Kidney epithelial cell (primary cell): Measurements from ENCODE around the gene FOXRED2. TPM values are rescaled to one million over a fixed set of nuclear protein-coding genes. Genes with fewer than 3 reads are reported as not detected.

ENCODE experiments used
- DNase-seq: peaks from one replicate; pipeline ENCODE4 v3.0.0-alpha.2; 2010; ENCODE audit warnings: low read depth
- H3K27me3 ChIP-seq: 2 replicates; pipeline ENCODE4 v1.6.0; 2011; ENCODE audit warnings: low read length; ENCODE audit not compliant: control insufficient read depth, insufficient read depth
- H3K36me3 ChIP-seq: 2 replicates; pipeline ENCODE4 v1.5.1; 2011; ENCODE audit warnings: low read length; ENCODE audit not compliant: control insufficient read depth, insufficient read depth
- H3K4me3 ChIP-seq: 2 replicates; pipeline ENCODE4 v1.5.1; 2011; ENCODE audit warnings: low read depth, mild to moderate bottlenecking, control low read depth, low read length
- CTCF ChIP-seq: IDR thresholded peaks from 2 replicates; pipeline ENCODE4 v1.5.1; 2011; ENCODE audit warnings: mild to moderate bottlenecking, moderate library complexity, low read length, control low read depth, inconsistent platforms; ENCODE audit not compliant: insufficient read depth, poor library complexity, severe bottlenecking
- total RNA-seq: library from RNA; depleted of rRNA; stranded (reverse); fragments of >200 nt; gene quantifications from 2 replicates; pipeline ENCODE4 v1.2.3, GENCODE V29; 2015

The FOXRED2 gene
- total RNA-seq, 1 donor from 2014 or later = 16.6 TPM

GRCh38 chr22:36461665-36462649, 44.9 kb downstream of the FOXRED2 start:
- no peaks in the 10 kb centered on the region for H3K27me3 ChIP-seq
- no peaks in the 10 kb centered on the region for H3K36me3 ChIP-seq
- DNase-seq = peak; percentile 97
- no peak overlapping the region for H3K4me3 ChIP-seq
- no peak for TF ChIP-seq CTCF

DNA sequence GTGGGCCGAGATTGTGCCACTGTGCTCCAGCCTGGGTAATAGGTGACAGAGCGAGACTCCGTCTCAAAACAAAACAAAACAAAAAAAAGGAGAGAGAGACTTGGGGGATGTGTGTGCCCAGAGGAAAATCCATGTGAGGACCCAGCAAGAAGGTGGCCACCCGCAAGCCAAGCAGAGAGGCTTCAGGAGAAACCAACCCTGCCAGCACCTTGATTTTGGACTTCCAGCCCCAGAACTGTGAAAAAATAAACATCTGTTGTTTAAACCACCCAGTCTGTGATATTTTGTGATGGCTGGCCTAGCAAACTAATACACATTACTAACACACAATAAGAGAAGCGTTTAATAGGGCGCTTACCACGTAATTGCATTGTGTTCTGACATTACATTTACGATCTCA, 46.6 kb downstream of the FOXRED2 start:
- Histone ChIP-seq H3K36me3 (no peaks in the 10 kb centered on the region), H3K4me3 (no peak overlapping the region), H3K27me3 (no peaks in the 10 kb centered on the region)
- no peak for DNase-seq
- no peak for TF ChIP-seq CTCF

GRCh38 chr22:36457688-36458450, 49.0 kb downstream of the FOXRED2 start:
- TF ChIP-seq CTCF = no peak
- Histone ChIP-seq H3K4me3 (no peak overlapping the region), H3K27me3 (no peaks in the 10 kb centered on the region), H3K36me3 (no peaks in the 10 kb centered on the region)
- no peak for DNase-seq

DNA sequence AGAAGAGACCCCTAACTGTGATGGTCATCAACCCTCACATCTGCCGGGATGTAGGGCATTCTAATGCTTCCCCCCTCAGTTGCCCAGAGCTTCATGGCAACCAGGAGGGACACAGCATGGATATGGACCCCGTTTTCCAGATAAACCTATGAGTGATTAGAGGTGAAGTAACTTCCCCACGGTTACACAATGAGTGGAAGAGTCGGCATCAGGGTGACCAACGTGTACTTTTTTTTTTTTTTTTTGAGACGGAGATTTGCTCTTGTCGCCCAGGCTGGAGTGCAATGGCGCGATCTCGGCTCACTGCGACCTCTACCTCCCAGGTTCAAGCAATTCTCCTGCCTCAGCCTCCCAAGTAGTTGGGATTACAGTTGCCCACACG, 50.4 kb downstream of the FOXRED2 start:
- DNase-seq = no peak
- Histone ChIP-seq H3K27me3 (no peaks in the 10 kb centered on the region), H3K36me3 (no peaks in the 10 kb centered on the region), H3K4me3 (no peak overlapping the region)
- TF ChIP-seq CTCF = no peak

DNA sequence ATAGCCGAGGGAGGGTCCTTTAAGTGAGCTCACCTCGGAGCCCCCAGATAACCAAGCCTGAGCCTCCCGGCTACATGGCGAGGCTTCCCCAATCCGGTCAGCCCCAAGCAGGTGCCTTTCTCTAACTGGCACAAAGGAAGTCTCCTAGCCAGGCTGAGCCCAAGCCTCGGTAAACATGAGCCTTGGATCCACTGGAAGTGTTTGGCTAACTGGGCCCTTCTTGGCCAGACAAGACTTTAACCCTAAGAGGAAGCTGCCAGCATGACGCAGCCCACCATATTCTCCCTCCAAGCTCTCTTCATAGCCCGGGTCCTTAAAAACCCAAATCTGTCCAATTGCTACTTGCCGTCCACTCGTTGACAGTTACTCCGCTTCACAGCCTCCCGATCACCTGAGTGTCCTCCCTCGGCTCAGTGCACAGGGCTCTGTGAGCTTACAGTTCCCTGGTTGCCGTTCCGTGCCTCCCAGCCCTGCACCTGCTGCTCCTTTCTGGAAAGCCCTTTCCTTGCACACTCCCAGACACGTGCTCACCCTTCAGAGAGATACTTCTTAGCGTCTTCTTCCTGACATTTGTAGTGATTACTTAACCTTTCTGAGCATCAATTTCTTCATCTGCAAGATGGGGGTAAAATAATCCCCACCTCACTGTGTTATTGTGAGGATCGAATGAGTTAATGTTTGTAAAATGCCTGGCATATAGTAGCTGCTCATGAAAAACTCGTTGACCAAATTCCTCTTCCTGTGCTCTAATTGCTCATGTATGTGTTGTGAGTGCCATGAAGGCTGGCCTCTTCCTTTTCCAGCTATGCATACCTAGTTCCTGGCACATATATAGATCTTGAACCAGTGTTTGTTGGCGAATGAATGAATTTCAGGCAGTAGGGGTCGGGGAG, 51.0 kb downstream of the FOXRED2 start:
- DNase-seq = no peak
- Histone ChIP-seq H3K4me3 (peak overlapping the region; percentile 46), H3K27me3 (no peaks in the 10 kb centered on the region), H3K36me3 (no peaks in the 10 kb centered on the region)
- no peak for TF ChIP-seq CTCF
